Lung (tissue), 12 donors: ENCODE results near the gene MAN2A2. TPM values are rescaled to one million over a fixed set of nuclear protein-coding genes. Genes with fewer than 3 reads are reported as not detected.
"Not testable (repeated sequence)": the region's sequence is repeated elsewhere in the genome, so short reads cannot be mapped to it uniquely, and the experiment has no call there.

Source experiments
- ATAC-seq: fragments of 200-7000 bp; cut with Tn5 transposase; one replicate; pipeline ENCODE4 v1.9.1; 2020; ENCODE audit warnings: moderate number of reproducible peaks; ENCODE audit not compliant: insufficient read depth, low FRiP score
- DNase-seq, 3 donors: peaks; one replicate each; pipeline ENCODE4 v3.0.0-alpha.2; 2013 to 2017
- H3K27ac ChIP-seq, 2 donors: one replicate each; pipeline ENCODE4 v1.5.1; 2013; ENCODE audit warnings: mild to moderate bottlenecking in 2 of 2, moderate library complexity in 2 of 2, control low read depth in 1 of 2, inconsistent platforms in 1 of 2, low read depth in 1 of 2, low read length in 1 of 2
- H3K27me3 ChIP-seq, 3 donors: one replicate each; pipeline ENCODE4 v1.5.1; 2013; ENCODE audit warnings: low read length in 2 of 3; ENCODE audit not compliant: control insufficient read depth in 3 of 3, insufficient read depth in 3 of 3
- H3K36me3 ChIP-seq, 4 donors: one replicate each; pipeline ENCODE4 v1.5.1; 2013; ENCODE audit warnings: low read length in 4 of 4, mild to moderate bottlenecking in 1 of 4, moderate library complexity in 1 of 4; ENCODE audit not compliant: control insufficient read depth in 4 of 4, insufficient read depth in 4 of 4
- H3K4me1 ChIP-seq, 5 donors: one replicate each; pipeline ENCODE4 v1.5.1; 2013; ENCODE audit warnings: low read length in 5 of 5, mild to moderate bottlenecking in 2 of 5, moderate library complexity in 1 of 5; ENCODE audit not compliant: control insufficient read depth in 5 of 5, insufficient read depth in 5 of 5
- H3K4me3 ChIP-seq: one replicate; pipeline ENCODE4 v1.5.1; 2013; ENCODE audit warnings: mild to moderate bottlenecking, control low read depth, moderate library complexity
- H3K9ac ChIP-seq, 2 donors: one replicate each; pipeline ENCODE4 v1.5.1; 2013; ENCODE audit warnings: low read length in 2 of 2, control low read depth in 1 of 2; ENCODE audit not compliant: insufficient read depth in 1 of 2
- H3K9me3 ChIP-seq, 4 donors: one replicate each; pipeline ENCODE4 v1.5.1; 2013; ENCODE audit warnings: low read length in 3 of 4, mild to moderate bottlenecking in 1 of 4, moderate library complexity in 1 of 4; ENCODE audit not compliant: control insufficient read depth in 4 of 4, insufficient read depth in 3 of 4
- WGBS, 2 donors: extraction: QIAGEN DNeasy Blood & Tissue Kit; methylation state at CpG; one replicate each; pipeline ENCODE4 v1.1.7; 2013; 5-methylcytosine and 5-hydroxymethylcytosine counted together
- polyA plus RNA-seq, 2 donors: library from polyadenylated mRNA; stranded (reverse); fragments of 200-250 nt; gene quantifications; one replicate each; pipeline ENCODE4 v1.2.1, GENCODE V29; 2013
- total RNA-seq, 2 donors: library from RNA; depleted of rRNA in 1 of 2; stranded (reverse); fragments of >200 nt in 1 of 2; gene quantifications; one replicate each; pipeline ENCODE4 v1.2.1, GENCODE V29; 2014 to 2021
- TF ChIP-seq, protein P1 (sequence below): IDR thresholded peaks from 2 replicates; pipeline ENCODE4 v1.5.1; 2012; ENCODE audit warnings: mild to moderate bottlenecking; ENCODE audit errors: control extremely low read depth, extremely low read depth
- donor health status: control.
- donor health status: control.
- donor health status: Bipolar disorder and iron deficiency.
- donor health status: healthy.
- donor health status: DM: yes; HTN: yes; CAD: no.

MAN2A2 gene
- total and polyA plus RNA-seq, 4 donors = 34.1 to 82.9 (median 60.1) TPM

DNA sequence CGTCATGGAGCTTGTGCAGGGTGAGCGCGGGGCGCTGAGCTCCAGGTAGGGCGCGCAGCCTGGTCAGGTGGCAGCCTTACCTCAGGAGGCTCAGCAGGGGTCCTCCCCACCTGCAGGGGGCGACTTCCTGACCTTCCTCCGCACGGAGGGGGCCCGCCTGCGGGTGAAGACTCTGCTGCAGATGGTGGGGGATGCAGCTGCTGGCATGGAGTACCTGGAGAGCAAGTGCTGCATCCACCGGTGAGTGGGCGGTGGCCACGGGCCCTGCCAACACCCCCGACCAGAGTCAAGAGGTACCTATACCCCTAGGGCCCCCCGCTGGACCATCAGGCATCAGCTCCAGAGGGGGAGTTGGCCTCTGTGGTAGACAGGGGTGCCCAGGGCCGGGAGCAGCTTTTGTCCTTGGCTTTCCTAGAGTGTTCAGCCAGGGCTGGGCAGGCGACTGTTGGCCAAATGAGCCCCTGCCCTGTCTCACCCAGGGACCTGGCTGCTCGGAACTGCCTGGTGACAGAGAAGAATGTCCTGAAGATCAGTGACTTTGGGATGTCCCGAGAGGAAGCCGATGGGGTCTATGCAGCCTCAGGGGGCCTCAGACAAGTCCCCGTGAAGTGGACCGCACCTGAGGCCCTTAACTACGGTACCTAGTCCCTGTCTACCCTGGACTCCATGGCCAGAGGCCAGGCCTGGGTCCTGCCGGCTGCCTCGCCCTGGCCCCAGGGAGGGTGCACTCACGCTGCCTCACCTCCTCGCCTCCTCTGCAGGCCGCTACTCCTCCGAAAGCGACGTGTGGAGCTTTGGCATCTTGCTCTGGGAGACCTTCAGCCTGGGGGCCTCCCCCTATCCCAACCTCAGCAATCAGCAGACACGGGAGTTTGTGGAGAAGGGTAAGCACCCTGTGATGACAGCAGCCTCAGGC lies 9.7 kb upstream of the MAN2A2 start:
- Histone ChIP-seq H3K4me3 (no peak overlapping the region), H3K9ac (no peak overlapping the region), H3K27me3 (no peaks in the 10 kb centered on the region), H3K27ac (no peak overlapping the region), H3K36me3 (peaks cover 0 to 56% (median 25%) of the 10 kb centered on the region in 4 donors), H3K9me3 (no peaks in the 10 kb centered on the region), H3K4me1 (no peaks in the 10 kb centered on the region)
- ATAC-seq = no peak
- DNase-seq = no peak
- TF ChIP-seq, protein P1, sequence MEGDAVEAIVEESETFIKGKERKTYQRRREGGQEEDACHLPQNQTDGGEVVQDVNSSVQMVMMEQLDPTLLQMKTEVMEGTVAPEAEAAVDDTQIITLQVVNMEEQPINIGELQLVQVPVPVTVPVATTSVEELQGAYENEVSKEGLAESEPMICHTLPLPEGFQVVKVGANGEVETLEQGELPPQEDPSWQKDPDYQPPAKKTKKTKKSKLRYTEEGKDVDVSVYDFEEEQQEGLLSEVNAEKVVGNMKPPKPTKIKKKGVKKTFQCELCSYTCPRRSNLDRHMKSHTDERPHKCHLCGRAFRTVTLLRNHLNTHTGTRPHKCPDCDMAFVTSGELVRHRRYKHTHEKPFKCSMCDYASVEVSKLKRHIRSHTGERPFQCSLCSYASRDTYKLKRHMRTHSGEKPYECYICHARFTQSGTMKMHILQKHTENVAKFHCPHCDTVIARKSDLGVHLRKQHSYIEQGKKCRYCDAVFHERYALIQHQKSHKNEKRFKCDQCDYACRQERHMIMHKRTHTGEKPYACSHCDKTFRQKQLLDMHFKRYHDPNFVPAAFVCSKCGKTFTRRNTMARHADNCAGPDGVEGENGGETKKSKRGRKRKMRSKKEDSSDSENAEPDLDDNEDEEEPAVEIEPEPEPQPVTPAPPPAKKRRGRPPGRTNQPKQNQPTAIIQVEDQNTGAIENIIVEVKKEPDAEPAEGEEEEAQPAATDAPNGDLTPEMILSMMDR = no peak
- 95 to 97% methylated on average over 29 to 33 of the region's 33 CpGs for WGBS, 2 donors

DNA sequence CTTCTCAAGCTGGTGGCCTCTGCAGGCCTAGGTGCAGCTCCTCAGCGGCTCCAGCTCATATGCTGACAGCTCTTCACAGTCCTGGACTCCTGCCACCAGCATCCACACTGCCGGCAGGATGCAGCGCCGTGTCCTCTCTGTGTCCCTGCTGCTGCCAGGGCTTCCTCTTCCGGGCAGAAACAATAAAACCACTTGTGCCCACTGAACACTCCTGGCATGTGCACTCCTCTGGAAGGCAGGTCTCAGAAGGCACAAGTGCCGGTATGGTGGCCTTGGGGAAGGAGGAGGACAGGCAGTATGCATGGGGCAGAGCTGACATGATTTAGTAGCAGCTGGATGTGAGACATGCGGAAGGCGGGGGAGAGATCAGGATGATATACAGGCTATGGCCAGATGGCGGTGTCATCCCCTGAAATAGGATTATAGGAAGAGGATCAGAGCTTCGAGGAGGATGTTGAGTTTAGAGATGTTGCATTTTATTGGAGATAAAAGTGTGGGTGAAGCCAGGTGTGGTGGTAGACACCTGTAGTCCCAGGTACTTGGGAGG lies 7.5 kb upstream of the MAN2A2 start:
- peak overlapping the region in 1 of 2 donors; percentile 26 for H3K27ac ChIP-seq
- H3K9ac ChIP-seq = no peak overlapping the region
- no peaks in the 10 kb centered on the region for H3K27me3 ChIP-seq
- no peak for ATAC-seq
- peaks cover 0 to 41% (median 22%) of the 10 kb centered on the region in 4 donors for H3K36me3 ChIP-seq
- no peaks in the 10 kb centered on the region for H3K9me3 ChIP-seq
- H3K4me3 ChIP-seq = no peak overlapping the region
- 59 to 65% methylated on average over 10 of the region's 10 CpGs for WGBS, 2 donors
- peak in 2 of 3 donors; percentile 31 to 47 for DNase-seq
- no peaks in the 10 kb centered on the region for H3K4me1 ChIP-seq
- TF ChIP-seq, protein P1 = no peak

DNA sequence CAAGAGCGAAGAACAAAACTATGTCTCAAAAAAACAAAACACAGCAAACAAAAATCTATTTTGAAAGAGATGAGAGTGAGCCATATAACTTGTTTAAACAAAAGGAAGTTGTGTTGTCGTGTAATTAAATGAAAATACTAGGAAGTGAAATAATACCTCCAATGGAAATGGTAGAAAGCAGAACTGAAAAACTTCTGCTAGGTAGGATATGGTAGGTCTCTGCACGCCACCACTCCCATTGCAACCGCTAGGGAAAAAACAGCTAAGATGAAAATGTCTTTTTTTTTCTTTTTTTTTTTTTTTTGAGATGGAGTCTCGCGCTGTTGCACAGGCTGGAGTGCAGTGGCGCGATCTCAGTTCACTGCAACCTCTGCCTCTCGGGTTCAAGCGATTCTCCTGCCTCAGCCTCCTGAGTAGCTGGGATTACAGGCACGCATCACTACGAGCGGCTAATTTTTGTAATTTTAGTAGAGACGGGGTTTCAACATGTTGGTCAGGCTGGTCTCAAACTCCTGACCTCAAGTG lies 5.9 kb upstream of the MAN2A2 start:
- not testable (repeated sequence) for H3K4me3 ChIP-seq, H3K9ac ChIP-seq, ATAC-seq, H3K27ac ChIP-seq, H3K4me1 ChIP-seq, H3K27me3 ChIP-seq, DNase-seq, H3K9me3 ChIP-seq
- H3K36me3 ChIP-seq = peaks cover 0 to 26% (median 14%) of the 10 kb centered on the region in 4 donors
- 84% methylated on average over 14 of the region's 14 CpGs for WGBS, 2 donors
